Left forelimb (tissue), 1 donor: ENCODE measurements around the gene HTRA2.

Source experiments
- DNase-seq: peaks from one replicate; pipeline ENCODE4 v3.0.0-alpha.2; 2018; ENCODE audit warnings: low spot score

The HTRA2 gene

GRCh38 chr2:74562126-74562775 is 32.5 kb downstream of the HTRA2 start:
- DNase-seq = no peak

DNA sequence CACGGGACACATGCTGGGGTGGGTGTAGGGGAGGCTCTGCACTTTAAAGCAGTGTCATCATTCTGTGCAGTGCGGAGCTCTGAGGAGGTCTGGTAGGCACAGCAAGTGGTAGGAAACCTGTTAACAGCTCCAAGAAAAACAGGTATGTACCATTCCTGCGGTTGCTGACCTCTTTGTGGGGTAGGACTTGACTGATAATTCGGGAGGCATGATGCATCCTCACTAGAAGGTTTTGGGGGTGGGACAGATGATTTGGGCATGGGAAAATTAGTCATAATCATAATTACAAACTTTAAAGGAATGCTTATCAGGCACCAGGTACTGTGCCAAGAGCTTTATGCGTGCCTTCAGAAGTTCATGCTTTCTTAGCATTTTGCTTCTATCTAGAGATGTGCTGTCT is 34.5 kb downstream of the HTRA2 start:
- DNase-seq = no peak

- no peak for DNase-seq
Measured at GRCh38 chr2:74566076-74566753, 36.5 kb downstream of the HTRA2 start.

DNA sequence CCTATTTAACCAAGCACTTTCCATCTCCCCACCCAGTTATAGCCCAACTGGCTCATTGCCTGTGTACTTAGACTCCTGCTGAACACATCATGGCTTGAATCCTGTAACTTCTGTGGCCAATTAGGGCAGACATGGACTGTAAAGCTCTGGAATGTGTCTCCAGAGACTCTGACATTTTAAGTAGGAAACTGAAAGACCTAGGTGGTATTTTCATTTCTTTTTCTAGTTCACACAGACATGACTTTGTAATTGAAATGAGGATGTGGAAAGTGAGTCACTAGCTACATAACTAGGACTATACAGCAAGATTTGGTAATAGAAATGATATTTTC is 37.0 kb downstream of the HTRA2 start:
- DNase-seq = no peak

DNA sequence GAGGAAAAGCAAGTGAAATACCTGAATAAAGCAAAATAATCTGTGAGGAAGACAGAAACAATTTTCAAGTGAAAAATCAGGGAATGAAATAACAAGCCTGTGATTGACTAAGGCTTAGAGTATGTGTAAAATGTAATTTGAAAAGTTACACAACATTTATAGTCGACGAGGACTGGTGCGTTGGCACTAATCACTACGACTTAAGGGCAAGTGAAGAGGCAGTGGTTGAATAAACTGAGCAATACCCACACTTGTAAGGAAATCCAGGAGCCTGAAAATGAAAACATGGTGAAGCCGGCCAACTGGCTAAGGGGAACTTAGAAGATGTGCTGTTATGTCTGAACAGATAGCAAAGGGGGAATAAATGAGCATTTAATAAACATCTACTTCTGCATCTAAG is 38.1 kb downstream of the HTRA2 start:
- DNase-seq = no peak

GRCh38 chr2:74569686-74570085 is 40.0 kb downstream of the HTRA2 start:
- no peak for DNase-seq

GRCh38 chr2:74571058-74571457 is 41.3 kb downstream of the HTRA2 start:
- DNase-seq = no peak

DNA sequence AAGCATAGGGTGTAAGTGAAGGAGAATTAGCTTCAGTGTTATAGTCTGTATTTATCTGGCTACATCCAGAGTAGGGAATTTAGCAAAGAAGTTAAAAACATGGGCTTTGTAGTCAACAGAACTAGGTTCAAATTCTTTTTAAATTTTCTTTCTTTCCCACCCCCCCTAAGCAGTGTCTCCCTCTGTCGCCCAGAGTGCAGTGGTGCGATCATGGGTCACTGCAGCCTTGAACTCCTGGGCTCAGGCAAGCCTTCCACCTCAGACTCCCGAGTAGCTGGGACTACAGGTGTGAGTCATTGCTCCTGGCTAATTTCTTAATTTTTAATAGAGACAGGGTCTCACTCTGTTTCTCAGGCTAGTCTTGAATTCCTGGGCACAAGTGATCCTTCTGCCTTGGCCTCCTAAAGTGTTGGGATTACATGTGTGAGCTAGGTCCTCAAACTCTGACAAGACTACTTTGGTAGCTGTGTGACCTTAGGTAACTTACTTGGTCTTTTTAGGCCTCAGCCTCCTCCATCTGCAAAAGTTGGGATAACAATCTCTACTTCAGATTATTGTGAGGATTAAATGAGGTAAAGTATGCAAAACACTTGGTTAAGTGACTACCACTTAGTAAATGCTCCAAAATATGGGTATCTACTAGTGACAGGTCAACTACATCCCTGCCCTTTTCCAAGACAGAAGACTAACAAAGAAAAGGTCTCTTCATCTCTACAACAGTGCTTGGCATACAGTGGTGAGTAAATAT is 42.6 kb downstream of the HTRA2 start:
- DNase-seq = no peak

- DNase-seq = no peak
Measured at GRCh38 chr2:74573747-74574562, 44.2 kb downstream of the HTRA2 start.

DNA sequence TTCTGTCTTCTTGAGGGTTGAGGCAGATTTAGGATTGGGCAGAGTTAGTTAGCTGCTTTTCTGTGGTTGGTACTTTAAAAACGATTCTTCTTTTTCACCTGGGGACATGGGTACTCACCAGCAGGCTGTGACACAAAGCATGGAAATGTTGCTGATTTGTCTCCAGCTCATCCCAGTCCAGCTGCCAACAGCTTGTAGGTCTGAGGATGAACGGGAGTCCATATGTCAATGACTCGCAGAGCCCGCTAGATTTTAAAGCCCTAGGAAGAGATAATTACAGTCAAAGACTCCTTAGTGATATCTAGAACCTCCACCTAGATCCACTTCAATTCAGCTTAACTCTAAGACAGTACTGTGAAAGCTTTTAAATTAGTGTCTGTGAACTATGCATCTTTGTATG is 45.6 kb downstream of the HTRA2 start:
- no peak for DNase-seq

DNA sequence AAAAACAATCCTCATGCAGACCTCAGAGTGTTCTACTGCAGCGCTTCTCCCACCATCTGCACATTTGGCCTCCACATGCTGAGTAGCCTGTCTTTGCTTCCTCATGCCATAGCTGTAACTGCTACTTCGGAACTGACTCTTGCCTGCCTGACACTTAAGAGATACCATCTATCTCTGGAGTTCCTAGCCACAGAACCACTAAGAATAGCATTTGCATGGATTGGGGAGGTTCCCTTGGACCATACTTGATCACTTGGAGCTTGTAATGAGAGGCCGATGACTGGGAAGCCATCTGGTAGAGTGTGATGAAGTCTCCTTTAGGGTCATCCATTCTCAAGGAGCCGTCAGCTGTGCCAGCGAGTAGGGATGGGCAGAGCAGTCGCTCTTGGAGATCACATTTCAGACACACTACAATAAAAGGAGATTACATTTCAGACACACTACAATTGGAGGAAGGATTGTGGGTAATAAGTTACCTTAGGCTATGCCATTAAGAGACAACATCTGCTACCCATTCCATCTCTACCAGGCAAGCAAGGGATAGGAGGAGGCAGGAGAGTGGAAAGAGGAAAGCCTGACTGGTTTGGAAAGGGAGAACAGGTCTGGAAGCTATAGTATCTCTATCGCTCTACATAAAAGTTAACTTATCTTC is 46.6 kb downstream of the HTRA2 start:
- no peak for DNase-seq

DNA sequence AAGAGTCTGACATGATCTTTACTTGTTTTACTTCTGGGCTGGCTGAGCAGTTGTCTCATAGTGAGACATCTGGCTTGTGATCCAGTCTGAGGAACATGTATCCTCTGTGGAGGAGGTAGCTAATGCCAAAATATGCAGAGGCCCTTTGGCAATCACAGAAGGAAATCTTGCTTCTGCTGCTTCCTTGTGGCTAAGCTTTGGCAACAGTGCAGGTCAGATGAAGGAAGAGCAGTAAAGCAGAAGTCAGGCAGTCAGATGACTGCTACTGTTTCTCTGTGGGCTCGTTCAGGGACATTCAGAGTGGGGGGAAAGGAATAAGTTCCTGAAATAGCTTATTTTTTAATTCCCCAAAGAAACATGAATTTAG is 47.1 kb downstream of the HTRA2 start:
- DNase-seq = no peak

DNA sequence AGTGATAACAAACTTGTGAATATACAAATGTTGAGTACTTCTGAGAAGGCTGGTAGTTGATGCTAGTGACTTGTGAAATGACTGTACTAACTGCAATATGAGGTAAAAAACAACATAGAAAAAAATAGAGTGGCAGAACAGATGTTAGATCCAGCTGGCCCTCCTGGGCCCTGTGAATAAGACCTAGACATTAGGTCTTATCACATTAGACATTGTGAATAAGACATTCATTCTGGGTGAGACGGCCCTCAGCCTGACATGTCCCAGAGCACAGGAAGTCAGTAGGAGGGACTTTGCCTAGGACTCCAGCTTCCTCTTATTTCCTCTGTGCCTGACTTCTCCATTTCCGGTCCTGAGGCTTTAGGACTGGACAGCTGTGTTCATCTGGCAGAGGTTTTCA is 47.7 kb downstream of the HTRA2 start:
- DNase-seq = no peak

DNA sequence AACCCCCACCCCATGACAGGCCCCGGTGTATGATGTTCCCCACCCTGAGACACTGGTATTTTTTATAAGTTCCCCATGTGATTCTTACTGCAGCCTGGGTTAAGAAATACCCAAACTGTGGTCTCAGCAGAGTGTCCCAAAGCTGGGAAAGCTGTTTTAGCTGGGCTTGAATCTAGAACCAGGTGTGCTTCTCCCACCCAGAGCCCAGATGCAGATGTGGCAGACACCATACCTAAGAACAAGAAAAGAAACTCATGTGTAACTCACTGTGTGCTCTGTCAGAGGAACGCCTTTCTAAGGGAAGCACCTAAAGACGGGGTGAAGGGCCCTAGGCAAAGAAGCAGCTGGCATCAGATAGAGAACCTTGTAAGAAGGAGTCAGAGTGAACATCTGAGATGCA is 48.7 kb downstream of the HTRA2 start:
- DNase-seq = no peak

GRCh38 chr2:74581463-74581862 is 51.7 kb downstream of the HTRA2 start:
- no peak for DNase-seq

DNA sequence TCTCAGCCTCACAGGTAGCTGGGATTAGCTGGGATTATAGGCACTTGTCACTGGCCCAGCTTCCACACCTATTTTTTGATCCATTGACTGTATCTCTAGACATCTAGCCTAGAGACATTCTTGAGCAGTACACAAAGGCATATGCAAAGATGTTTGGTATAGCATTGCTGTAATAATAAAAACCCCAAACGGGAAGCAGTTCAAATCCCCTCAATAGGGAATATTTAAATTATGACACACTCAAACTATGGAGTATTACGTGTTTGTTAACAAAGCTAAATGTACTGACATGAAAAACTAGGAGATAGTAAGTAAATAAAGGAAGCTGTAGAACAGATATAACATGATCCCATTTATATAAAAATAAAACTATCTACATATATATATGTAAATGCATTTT is 52.5 kb downstream of the HTRA2 start:
- DNase-seq = no peak
